Tibial nerve (tissue), 4 donors: ENCODE measurements around the gene WTAP. TPM values are rescaled to one million over a fixed set of nuclear protein-coding genes. Genes with fewer than 3 reads are reported as not detected.

Source experiments
- DNase-seq, 2 donors: peaks; one replicate each; pipeline ENCODE4 v3.0.0-alpha.2; 2019; ENCODE audit warnings: low spot score in 2 of 2
- H3K27ac ChIP-seq, 4 donors: fragments of 200-600 bp; sonication (generic) in 3 of 4; one replicate each; pipeline ENCODE4 v1.5.1; 2017 to 2019; ENCODE audit warnings: mild to moderate bottlenecking in 1 of 4
- H3K27me3 ChIP-seq, 2 donors: fragments of 200-600 bp; sonication (generic) in 1 of 2; one replicate each; pipeline versions ENCODE4 v1.5.1 to v1.6.0; 2017 to 2019
- H3K36me3 ChIP-seq, 3 donors: fragments of 200-600 bp; sonication (generic); one replicate each; pipeline ENCODE4 v1.5.1; 2018 to 2019
- H3K4me1 ChIP-seq, 4 donors: fragments of 200-600 bp; sonication (generic) in 3 of 4; one replicate each; pipeline ENCODE4 v1.5.1; 2017 to 2019
- H3K4me3 ChIP-seq, 4 donors: fragments of 200-600 bp; sonication (generic) in 3 of 4; one replicate each; pipeline ENCODE4 v1.5.1; 2017 to 2019; ENCODE audit warnings: mild to moderate bottlenecking in 1 of 4, moderate library complexity in 1 of 4
- H3K9me3 ChIP-seq, 4 donors: fragments of 200-600 bp; sonication (generic) in 3 of 4; one replicate each; pipeline ENCODE4 v1.5.1; 2017 to 2019
- EP300 ChIP-seq, 2 donors: sonication (generic); formaldehyde crosslinking; IDR thresholded peaks; one replicate each; pipeline ENCODE4 v1.6.1; 2017; ENCODE audit warnings: antibody characterized with exemption in 2 of 2, mild to moderate bottlenecking in 1 of 2
- POLR2A ChIP-seq, 2 donors: fragments of 450-650 bp; IDR thresholded peaks; one replicate each; pipeline ENCODE4 v1.6.1; 2017; ENCODE audit warnings: antibody characterized with exemption in 2 of 2, mild to moderate bottlenecking in 2 of 2, moderate library complexity in 2 of 2
- WGBS, 2 donors: methylation state at CpG; one replicate each; pipeline ENCODE4 v1.1.5; 2018; 5-methylcytosine and 5-hydroxymethylcytosine counted together
- total RNA-seq, 4 donors: library from RNA; depleted of rRNA; stranded (reverse); fragments of >200 nt; gene quantifications; one replicate each; pipeline ENCODE4 v1.1.0, GENCODE V29; 2016
- TF ChIP-seq, protein P1 (sequence below), 5 experiments: fragments of 200-600 bp in 3 of 5; fragments of 450-650 bp in 2 of 5; sonication (generic) in 3 of 5; IDR thresholded peaks; one replicate each; pipeline ENCODE4 v1.5.1; 2016 to 2019; ENCODE audit warnings: antibody characterized with exemption in 5 of 5, mild to moderate bottlenecking in 3 of 5, moderate library complexity in 2 of 5

The WTAP gene
- total RNA-seq, 4 donors from 2014 or later = 69.3 to 81.4 (median 78.0) TPM

DNA sequence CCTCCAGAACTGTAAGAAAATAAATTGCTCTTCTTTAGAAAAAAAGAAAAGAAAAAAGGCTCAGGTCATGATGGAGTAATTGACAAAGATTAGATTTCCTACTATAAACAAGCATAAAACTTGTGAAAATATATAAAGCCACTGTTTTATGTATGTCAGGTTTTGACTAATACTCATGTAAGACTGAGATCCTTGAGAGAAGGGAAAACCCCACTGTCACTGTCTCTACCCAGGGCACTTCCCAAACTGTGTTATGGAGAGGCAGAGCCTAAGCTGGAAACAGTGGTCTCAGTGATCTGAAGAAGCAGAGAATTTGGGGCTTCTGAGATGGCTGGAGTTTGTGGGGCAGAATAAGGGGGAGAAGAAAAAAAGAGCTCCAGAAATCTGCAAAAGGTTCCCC, 42.2 kb downstream of the WTAP start:
- DNase-seq = no peak
- Histone ChIP-seq H3K27me3 (no peaks in the 10 kb centered on the region), H3K9me3 (no peaks in the 10 kb centered on the region), H3K36me3 (peaks cover 0 to 80% (median 0%) of the 10 kb centered on the region in 3 donors), H3K4me3 (no peak overlapping the region), H3K4me1 (no peaks in the 10 kb centered on the region), H3K27ac (no peak overlapping the region)
- TF ChIP-seq EP300 (IDR thresholded peaks at IDR 0.05) (no peak), POLR2A (IDR thresholded peaks at IDR 0.05) (no peak)
- TF ChIP-seq, protein P1, sequence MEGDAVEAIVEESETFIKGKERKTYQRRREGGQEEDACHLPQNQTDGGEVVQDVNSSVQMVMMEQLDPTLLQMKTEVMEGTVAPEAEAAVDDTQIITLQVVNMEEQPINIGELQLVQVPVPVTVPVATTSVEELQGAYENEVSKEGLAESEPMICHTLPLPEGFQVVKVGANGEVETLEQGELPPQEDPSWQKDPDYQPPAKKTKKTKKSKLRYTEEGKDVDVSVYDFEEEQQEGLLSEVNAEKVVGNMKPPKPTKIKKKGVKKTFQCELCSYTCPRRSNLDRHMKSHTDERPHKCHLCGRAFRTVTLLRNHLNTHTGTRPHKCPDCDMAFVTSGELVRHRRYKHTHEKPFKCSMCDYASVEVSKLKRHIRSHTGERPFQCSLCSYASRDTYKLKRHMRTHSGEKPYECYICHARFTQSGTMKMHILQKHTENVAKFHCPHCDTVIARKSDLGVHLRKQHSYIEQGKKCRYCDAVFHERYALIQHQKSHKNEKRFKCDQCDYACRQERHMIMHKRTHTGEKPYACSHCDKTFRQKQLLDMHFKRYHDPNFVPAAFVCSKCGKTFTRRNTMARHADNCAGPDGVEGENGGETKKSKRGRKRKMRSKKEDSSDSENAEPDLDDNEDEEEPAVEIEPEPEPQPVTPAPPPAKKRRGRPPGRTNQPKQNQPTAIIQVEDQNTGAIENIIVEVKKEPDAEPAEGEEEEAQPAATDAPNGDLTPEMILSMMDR (IDR thresholded peaks at IDR 0.05) = no peak

DNA sequence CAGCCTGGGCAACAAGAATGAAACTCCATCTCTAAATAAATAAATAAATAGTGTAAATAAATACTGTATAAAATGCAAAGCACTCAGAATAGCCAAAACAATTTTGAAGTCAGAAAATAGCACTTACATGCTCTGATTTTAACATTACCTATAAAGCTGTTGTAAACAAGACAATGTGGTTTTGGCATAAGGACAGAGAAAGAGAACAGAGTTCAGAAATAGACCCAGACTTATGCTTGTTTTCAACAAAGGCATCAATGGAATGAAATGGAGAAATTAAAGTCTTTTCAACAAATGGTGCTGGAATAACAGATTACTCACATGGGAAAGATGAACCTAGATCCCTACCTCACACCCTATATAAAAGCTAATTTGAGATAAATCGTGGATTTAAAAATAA, 44.9 kb downstream of the WTAP start:
- H3K4me1 ChIP-seq = no peaks in the 10 kb centered on the region
- H3K27ac ChIP-seq = no peak overlapping the region
- WGBS, 2 donors = 0 to 51% methylated on average over 1 of the region's 1 CpG
- no peaks in the 10 kb centered on the region for H3K9me3 ChIP-seq
- no peaks in the 10 kb centered on the region for H3K27me3 ChIP-seq
- peaks cover 0 to 96% (median 4%) of the 10 kb centered on the region in 3 donors for H3K36me3 ChIP-seq
- H3K4me3 ChIP-seq = no peak overlapping the region
- no peak for DNase-seq
- no peak for TF ChIP-seq POLR2A (IDR thresholded peaks at IDR 0.05)
- no peak for TF ChIP-seq EP300 (IDR thresholded peaks at IDR 0.05)
- TF ChIP-seq, protein P1 (IDR thresholded peaks at IDR 0.05) = no peak

- Histone ChIP-seq H3K9me3 (no peaks in the 10 kb centered on the region), H3K36me3 (peaks cover 3 to 97% (median 24%) of the 10 kb centered on the region in 3 donors), H3K27ac (no peak overlapping the region), H3K4me1 (no peaks in the 10 kb centered on the region), H3K4me3 (no peak overlapping the region), H3K27me3 (no peaks in the 10 kb centered on the region)
- TF ChIP-seq EP300 (IDR thresholded peaks at IDR 0.05) (no peak), POLR2A (IDR thresholded peaks at IDR 0.05) (no peak)
- 76 to 87% methylated on average over 7 of the region's 7 CpGs for WGBS, 2 donors
- no peak for DNase-seq
Observed at GRCh38 chr6:159777240-159777904, 50.1 kb downstream of the WTAP start.

DNA sequence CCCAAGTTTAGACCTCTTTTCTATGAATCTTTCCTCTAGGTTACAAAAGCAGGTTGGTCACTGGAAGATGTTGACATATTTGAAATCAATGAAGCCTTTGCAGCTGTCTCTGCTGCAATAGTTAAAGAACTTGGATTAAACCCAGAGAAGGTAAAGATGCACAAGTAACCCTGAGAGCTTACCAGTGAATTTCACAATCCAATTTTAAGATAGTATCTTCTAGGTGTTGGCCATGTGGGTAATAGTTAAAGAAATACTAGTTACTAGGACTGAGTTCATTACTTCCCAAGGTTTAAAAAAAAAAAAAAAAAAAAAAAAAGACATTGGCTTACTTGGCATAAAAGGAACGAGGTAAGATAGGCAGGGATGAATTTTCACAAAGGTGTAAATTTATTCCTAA, 50.8 kb downstream of the WTAP start:
- H3K36me3 ChIP-seq = peaks cover 3 to 97% (median 25%) of the 10 kb centered on the region in 3 donors
- no peak for DNase-seq
- H3K27me3 ChIP-seq = no peaks in the 10 kb centered on the region
- 68 to 90% methylated on average over 1 of the region's 1 CpG for WGBS, 2 donors
- TF ChIP-seq, protein P1 (IDR thresholded peaks at IDR 0.05) = no peak
- TF ChIP-seq POLR2A (IDR thresholded peaks at IDR 0.05) (no peak), EP300 (IDR thresholded peaks at IDR 0.05) (no peak)
- H3K27ac ChIP-seq = no peak overlapping the region
- no peaks in the 10 kb centered on the region for H3K4me1 ChIP-seq
- no peaks in the 10 kb centered on the region for H3K9me3 ChIP-seq
- H3K4me3 ChIP-seq = no peak overlapping the region

- Histone ChIP-seq H3K27ac (no peak overlapping the region), H3K36me3 (peaks cover 3 to 99% (median 25%) of the 10 kb centered on the region in 3 donors), H3K27me3 (no peaks in the 10 kb centered on the region), H3K4me1 (no peaks in the 10 kb centered on the region), H3K9me3 (no peaks in the 10 kb centered on the region), H3K4me3 (no peak overlapping the region)
- TF ChIP-seq POLR2A (IDR thresholded peaks at IDR 0.05) = no peak
- TF ChIP-seq, protein P1 (IDR thresholded peaks at IDR 0.05) = no peak
- TF ChIP-seq EP300 (IDR thresholded peaks at IDR 0.05) = no peak
- WGBS, 2 donors = 50 to 70% methylated on average over 3 of the region's 3 CpGs
- no peak for DNase-seq
Observed at GRCh38 chr6:159778542-159779103, 51.3 kb downstream of the WTAP start.
